Endothelial cell of umbilical vein (primary cell): Measurements from ENCODE around the gene SIPA1L2. TPM values are rescaled to one million over a fixed set of nuclear protein-coding genes. Genes with fewer than 3 reads are reported as not detected.
A peak's percentile ranks its signal among the peaks of the same experiment; 100 is the strongest.

ENCODE experiments used
- BruUV-seq: library from RNA; stranded (reverse); fragments of 400-500 nt; replicated peaks from 2 replicates; lab custom pipeline; 2021; lab: Mats Ljungman, UMichigan
- CTCF ChIA-PET: fragments of 300-600, 350-600 bp; sonication (Branson Sonifier 250); formaldehyde crosslinking; loops from one replicate; lab custom pipeline; 2021; ENCODE audit warnings: antibody characterized with exemption, inconsistent platforms; lab: Charles Lee
- POLR2A ChIA-PET: fragments of 300-600, 350-600 bp; sonication (Branson Sonifier 250); formaldehyde crosslinking; loops from one replicate; lab custom pipeline; 2021; ENCODE audit warnings: antibody characterized with exemption, inconsistent platforms; lab: Charles Lee
- DNase-seq: peaks from one replicate; pipeline ENCODE4 v3.0.0-alpha.2; 2011; ENCODE audit warnings: low read depth, low spot score
- FAIRE-seq: peaks from 2 replicates; lab custom pipeline; 2011; peaks lifted over from hg19 to GRCh38; lab: Jason Lieb, UNC
- H2AFZ ChIP-seq: 2 replicates; pipeline ENCODE4 v1.6.0; 2012; ENCODE audit warnings: low read depth, low read length, control low read depth, inconsistent platforms
- H3K27ac ChIP-seq: 2 replicates; pipeline ENCODE4 v1.5.1; 2011; ENCODE audit warnings: low read depth, mild to moderate bottlenecking, control low read depth, low read length, moderate library complexity; ENCODE audit not compliant: insufficient read depth
- H3K27me3 ChIP-seq, 2 experiments: 2 replicates each; pipeline versions ENCODE4 v1.6.0 to v1.6.1; 2011; ENCODE audit warnings: low read length in 2 of 2, mixed read lengths in 1 of 2; ENCODE audit not compliant: control insufficient read depth in 2 of 2, insufficient read depth in 2 of 2
- H3K36me3 ChIP-seq, 2 experiments: 2 replicates in 1 of 2; 3 replicates in 1 of 2; pipeline ENCODE4 v1.5.1; 2011; ENCODE audit warnings: low read length in 2 of 2, mild to moderate bottlenecking in 1 of 2, moderate library complexity in 1 of 2; ENCODE audit not compliant: control insufficient read depth in 2 of 2, insufficient read depth in 2 of 2; ENCODE audit errors: extremely low read depth in 1 of 2
- H3K4me1 ChIP-seq: 3 replicates; pipeline ENCODE4 v1.5.1; 2011; ENCODE audit warnings: mild to moderate bottlenecking, low read length; ENCODE audit not compliant: control insufficient read depth, insufficient read depth; ENCODE audit errors: extremely low read depth
- H3K4me2 ChIP-seq: 2 replicates; pipeline ENCODE4 v1.6.1; 2011; ENCODE audit warnings: low read length, control low read depth, mixed read lengths; ENCODE audit not compliant: insufficient read depth
- H3K4me3 ChIP-seq, 3 experiments: fragments of 200-600 bp in 1 of 3; sonication (generic), shearing (Covaris generic) in 1 of 3; replicated peaks in 1 of 3; 2 replicates each; pipeline ENCODE4 v1.5.1; 2011 to 2016; ENCODE audit warnings: control low read depth in 3 of 3, low read length in 3 of 3, mild to moderate bottlenecking in 2 of 3, inconsistent platforms in 1 of 3, low read depth in 1 of 3, moderate library complexity in 1 of 3; ENCODE audit not compliant: insufficient read depth in 1 of 3
- H3K79me2 ChIP-seq: 2 replicates; pipeline ENCODE4 v1.6.0; 2012; ENCODE audit warnings: low read length, inconsistent platforms; ENCODE audit not compliant: control insufficient read depth, insufficient read depth
- H3K9ac ChIP-seq: replicated peaks from 2 replicates; pipeline ENCODE3; 2011; ENCODE audit warnings: low read length, control low read depth; ENCODE audit not compliant: insufficient read depth; ENCODE audit errors: extremely low read depth
- H3K9me1 ChIP-seq: replicated peaks from 3 replicates; pipeline ENCODE4 v1.6.0; 2011; ENCODE audit warnings: mild to moderate bottlenecking, low read length; ENCODE audit not compliant: control insufficient read depth, insufficient read depth; ENCODE audit errors: extremely low read depth
- H3K9me3 ChIP-seq: replicated peaks from 2 replicates; pipeline ENCODE4 v1.5.1; 2012; ENCODE audit warnings: low read length, inconsistent platforms; ENCODE audit not compliant: control insufficient read depth, insufficient read depth
- H4K20me1 ChIP-seq: replicated peaks from 2 replicates; pipeline ENCODE3; 2011; ENCODE audit warnings: mild to moderate bottlenecking, low read length; ENCODE audit not compliant: control insufficient read depth, insufficient read depth; ENCODE audit errors: extremely low read depth
- EZH2 ChIP-seq: IDR thresholded peaks from 2 replicates; pipeline ENCODE4 v1.6.1; 2012; ENCODE audit warnings: borderline replicate concordance, low read depth, mild to moderate bottlenecking, moderate library complexity, low read length, inconsistent platforms; ENCODE audit not compliant: severe bottlenecking
- FOS ChIP-seq: IDR thresholded peaks from 2 replicates; pipeline ENCODE4 v1.6.1; 2011; ENCODE audit warnings: mild to moderate bottlenecking, low read length, moderate library complexity, borderline replicate concordance; ENCODE audit not compliant: insufficient read depth
- GATA2 ChIP-seq: IDR thresholded peaks from 2 replicates; pipeline ENCODE4 v1.7.0; 2011; ENCODE audit warnings: low read depth, mild to moderate bottlenecking, moderate library complexity, mixed read lengths, low read length; ENCODE audit not compliant: insufficient read length, insufficient read depth
- JUN ChIP-seq: IDR thresholded peaks from 2 replicates; pipeline ENCODE4 v1.6.1; 2011; ENCODE audit warnings: borderline replicate concordance, low read depth; ENCODE audit not compliant: insufficient read length, insufficient read depth
- MAX ChIP-seq: IDR thresholded peaks from 2 replicates; pipeline ENCODE4 v1.6.1; 2011; ENCODE audit not compliant: insufficient read depth, insufficient read length
- MYC ChIP-seq: IDR thresholded peaks from one replicate; pipeline ENCODE4 v1.6.1; 2011; ENCODE audit warnings: mild to moderate bottlenecking, low read depth, low read length
- POLR2A ChIP-seq: IDR thresholded peaks from 2 replicates; pipeline ENCODE4 v1.6.1; 2012; ENCODE audit warnings: low read depth, mild to moderate bottlenecking, control low read depth, low read length
- POLR2AphosphoS5 ChIP-seq: IDR thresholded peaks from 2 replicates; pipeline ENCODE4 v1.6.1; 2012; ENCODE audit warnings: low read depth, mild to moderate bottlenecking, control low read depth, low read length, moderate library complexity; ENCODE audit not compliant: insufficient read depth
- dilution Hi-C: fragments of 300-500 bp; cut with MboI; formaldehyde crosslinking; loops from one replicate; pipeline ENCODE4 v1.15.0; 2019; ENCODE audit warnings: low sequenced_read_pairs; ENCODE audit not compliant: extremely low pct_ligation_motif_present
- intact Hi-C: fragments of 100-400 bp; cut with micrococcal nuclease; formaldehyde crosslinking; loops from one replicate; pipeline ENCODE4 v1.10.0; 2022
- polyA plus RNA-seq, 4 experiments: library from polyadenylated mRNA; depleted of rRNA in 3 of 4; stranded (reverse) in 3 of 4; unstranded in 1 of 4; fragments of >200 nt; gene quantifications; 2 replicates each; pipeline versions ENCODE4 v1.2.1 to v1.2.3, GENCODE V29; 2011 to 2012; ENCODE audit warnings: missing spikeins in 1 of 4
- total RNA-seq: library from RNA; stranded (reverse); gene quantifications from 2 replicates; pipeline ENCODE4 v1.2.3, GENCODE V29; 2021
- TF ChIP-seq, protein P1 (sequence below), 2 donors: IDR thresholded peaks; 1 replicate in 1 of 2; 2 replicates in 1 of 2; pipeline ENCODE4 v1.5.1; 2011; ENCODE audit warnings: low read length in 2 of 2, mild to moderate bottlenecking in 2 of 2, moderate library complexity in 2 of 2, control low read depth in 1 of 2, inconsistent platforms in 1 of 2, low read depth in 1 of 2; ENCODE audit not compliant: insufficient read depth in 1 of 2; ENCODE audit errors: extremely low read depth in 1 of 2

The SIPA1L2 gene
- total and polyA plus RNA-seq, 2 donors (not counting 3 experiments of a cell fraction or from before 2014, with no cell fraction given), result 3.6 to 12.8 TPM

DNA sequence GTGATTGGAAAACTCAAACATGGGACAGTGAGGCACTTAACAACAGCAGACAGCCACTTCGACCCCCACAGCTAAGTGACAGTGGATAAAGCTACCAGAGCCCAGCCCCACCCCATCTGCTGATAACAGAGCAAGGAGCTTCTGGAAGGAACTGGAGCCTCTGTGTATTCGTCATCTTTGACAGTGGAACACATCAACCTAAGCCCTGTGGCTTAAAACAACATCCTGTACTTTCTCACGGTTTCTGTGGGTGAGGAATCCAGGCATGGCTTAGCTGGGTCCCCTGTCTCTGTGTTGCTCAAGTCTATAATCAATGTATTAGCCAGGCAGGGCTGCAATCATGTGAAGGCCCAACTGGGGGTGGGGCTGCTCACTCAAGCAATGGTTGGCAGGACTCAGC lies 18.4 kb upstream of the SIPA1L2 start:
- ChIA-PET POLR2A (no interaction called here), CTCF (no interaction called here)
- Histone ChIP-seq H3K27me3 (no peaks in the 10 kb centered on the region), H3K4me3 (no peak overlapping the region), H3K27ac (no peak overlapping the region), H3K9me1 (no peaks in the 10 kb centered on the region), H3K79me2 (no peaks in the 10 kb centered on the region), H3K4me2 (no peak overlapping the region), H2AFZ (peak overlapping the region; percentile 17), H4K20me1 (no peaks in the 10 kb centered on the region), H3K9me3 (no peaks in the 10 kb centered on the region), H3K36me3 (no peaks in the 10 kb centered on the region), H3K4me1 (no peaks in the 10 kb centered on the region), H3K9ac (no peak overlapping the region)
- intact Hi-C loops (no loop called here), dilution Hi-C loops (no loop called here)
- TF ChIP-seq POLR2A (no peak), MAX (no peak), POLR2AphosphoS5 (no peak), MYC (no peak), EZH2 (no peak)
- no TSS peak for BruUV-seq
- FAIRE-seq (no peak), DNase-seq (no peak)

DNA sequence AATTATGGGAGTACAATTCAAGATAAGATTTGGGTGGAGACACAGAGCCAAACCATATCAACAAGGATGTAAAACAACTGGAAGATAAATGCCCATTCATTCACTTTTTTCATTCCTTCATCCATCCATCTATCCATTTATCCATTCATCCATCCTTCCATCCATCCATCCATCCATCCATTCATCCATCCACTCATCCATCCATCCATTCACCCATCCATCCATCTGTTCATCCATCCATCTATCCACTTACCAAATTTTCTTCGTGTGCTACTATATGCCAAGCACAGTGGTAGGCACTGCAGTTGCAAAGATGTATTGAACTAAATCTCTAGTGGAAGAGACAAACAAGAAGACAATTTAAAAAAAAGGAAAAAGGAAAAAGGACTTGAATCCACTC lies 14.3 kb upstream of the SIPA1L2 start:
- no peaks in the 10 kb centered on the region for H3K27me3 ChIP-seq
- H3K9ac ChIP-seq, result no peak overlapping the region
- no peaks in the 10 kb centered on the region for H3K9me1 ChIP-seq
- FAIRE-seq (no peak), DNase-seq (no peak)
- BruUV-seq, result no TSS peak
- H3K79me2 ChIP-seq, result no peaks in the 10 kb centered on the region
- H3K4me3 ChIP-seq, result no peak overlapping the region
- ChIA-PET CTCF (no interaction called here), POLR2A (no interaction called here)
- no peak overlapping the region for H3K4me2 ChIP-seq
- no peaks in the 10 kb centered on the region for H3K4me1 ChIP-seq
- TF ChIP-seq JUN (no peak), POLR2A (no peak), POLR2AphosphoS5 (no peak), GATA2 (no peak), MYC (no peak), EZH2 (no peak), MAX (no peak), FOS (no peak)
- TF ChIP-seq, protein P1, sequence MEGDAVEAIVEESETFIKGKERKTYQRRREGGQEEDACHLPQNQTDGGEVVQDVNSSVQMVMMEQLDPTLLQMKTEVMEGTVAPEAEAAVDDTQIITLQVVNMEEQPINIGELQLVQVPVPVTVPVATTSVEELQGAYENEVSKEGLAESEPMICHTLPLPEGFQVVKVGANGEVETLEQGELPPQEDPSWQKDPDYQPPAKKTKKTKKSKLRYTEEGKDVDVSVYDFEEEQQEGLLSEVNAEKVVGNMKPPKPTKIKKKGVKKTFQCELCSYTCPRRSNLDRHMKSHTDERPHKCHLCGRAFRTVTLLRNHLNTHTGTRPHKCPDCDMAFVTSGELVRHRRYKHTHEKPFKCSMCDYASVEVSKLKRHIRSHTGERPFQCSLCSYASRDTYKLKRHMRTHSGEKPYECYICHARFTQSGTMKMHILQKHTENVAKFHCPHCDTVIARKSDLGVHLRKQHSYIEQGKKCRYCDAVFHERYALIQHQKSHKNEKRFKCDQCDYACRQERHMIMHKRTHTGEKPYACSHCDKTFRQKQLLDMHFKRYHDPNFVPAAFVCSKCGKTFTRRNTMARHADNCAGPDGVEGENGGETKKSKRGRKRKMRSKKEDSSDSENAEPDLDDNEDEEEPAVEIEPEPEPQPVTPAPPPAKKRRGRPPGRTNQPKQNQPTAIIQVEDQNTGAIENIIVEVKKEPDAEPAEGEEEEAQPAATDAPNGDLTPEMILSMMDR (IDR thresholded peaks at IDR 0.05; ENCODE audit: extremely low read depth in 1 of 2, insufficient read depth in 1 of 2, low read depth in 1 of 2, low read length in 2 of 2), result no peak
- no peak overlapping the region for H3K27ac ChIP-seq
- no peaks in the 10 kb centered on the region for H4K20me1 ChIP-seq
- H3K36me3 ChIP-seq, result no peaks in the 10 kb centered on the region
- no peak overlapping the region for H2AFZ ChIP-seq
- H3K9me3 ChIP-seq, result no peaks in the 10 kb centered on the region
- dilution Hi-C loops, result no loop called here
- intact Hi-C loops, result no loop called here
